A549 treated with Mapracorat at 1 μM for 4 hours (cell line): ENCODE data around the gene CDH8. TPM values are rescaled to one million over a fixed set of nuclear protein-coding genes. Genes with fewer than 3 reads are reported as not detected.

Experiments
- total RNA-seq: library from RNA; stranded (reverse); fragments of 200-300 nt; extraction: Qiagen RNA extraction; gene quantifications from 5 replicates; pipeline ENCODE4 v1.2.3, GENCODE V29; 2022

Gene CDH8, protein sequence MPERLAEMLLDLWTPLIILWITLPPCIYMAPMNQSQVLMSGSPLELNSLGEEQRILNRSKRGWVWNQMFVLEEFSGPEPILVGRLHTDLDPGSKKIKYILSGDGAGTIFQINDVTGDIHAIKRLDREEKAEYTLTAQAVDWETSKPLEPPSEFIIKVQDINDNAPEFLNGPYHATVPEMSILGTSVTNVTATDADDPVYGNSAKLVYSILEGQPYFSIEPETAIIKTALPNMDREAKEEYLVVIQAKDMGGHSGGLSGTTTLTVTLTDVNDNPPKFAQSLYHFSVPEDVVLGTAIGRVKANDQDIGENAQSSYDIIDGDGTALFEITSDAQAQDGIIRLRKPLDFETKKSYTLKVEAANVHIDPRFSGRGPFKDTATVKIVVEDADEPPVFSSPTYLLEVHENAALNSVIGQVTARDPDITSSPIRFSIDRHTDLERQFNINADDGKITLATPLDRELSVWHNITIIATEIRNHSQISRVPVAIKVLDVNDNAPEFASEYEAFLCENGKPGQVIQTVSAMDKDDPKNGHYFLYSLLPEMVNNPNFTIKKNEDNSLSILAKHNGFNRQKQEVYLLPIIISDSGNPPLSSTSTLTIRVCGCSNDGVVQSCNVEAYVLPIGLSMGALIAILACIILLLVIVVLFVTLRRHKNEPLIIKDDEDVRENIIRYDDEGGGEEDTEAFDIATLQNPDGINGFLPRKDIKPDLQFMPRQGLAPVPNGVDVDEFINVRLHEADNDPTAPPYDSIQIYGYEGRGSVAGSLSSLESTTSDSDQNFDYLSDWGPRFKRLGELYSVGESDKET
- total RNA-seq = 0.13 to 0.70 TPM (median 0.45 TPM) in 5 replicates

DNA sequence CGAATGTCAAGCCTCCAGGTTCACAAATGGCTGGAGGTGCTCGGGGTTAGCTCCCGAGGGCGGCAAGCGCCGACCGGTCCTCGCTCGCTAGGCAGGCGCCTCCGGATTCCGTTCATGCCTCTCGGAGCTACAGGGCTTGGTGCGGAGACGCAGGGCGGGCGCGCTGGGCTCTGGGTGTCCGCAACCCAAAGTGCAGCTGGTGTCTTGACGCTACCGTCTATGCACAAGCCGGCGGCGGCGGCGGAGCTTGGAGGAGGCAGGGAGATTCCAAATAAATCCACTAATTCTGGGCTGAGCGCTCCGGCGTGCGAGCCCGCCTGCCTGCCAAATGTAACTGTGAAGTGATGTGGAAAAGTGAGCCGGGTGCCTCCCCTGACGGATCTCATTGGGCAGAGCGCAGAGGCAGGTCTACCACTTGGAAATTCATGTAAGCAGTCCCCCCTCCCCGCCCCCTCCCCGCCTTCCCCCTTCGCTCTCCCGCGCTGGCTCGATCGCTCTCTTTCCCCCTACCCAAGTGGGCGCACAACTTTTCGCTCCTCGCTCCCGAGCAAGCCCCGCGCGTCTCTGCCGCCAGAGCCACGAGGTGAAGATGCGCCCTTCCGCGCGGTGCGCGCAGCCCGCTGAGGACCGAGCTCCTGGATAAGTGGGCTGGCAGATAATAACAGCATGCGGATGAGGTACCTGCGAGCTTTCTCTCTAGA, at the start of gene CDH8:
Gene CDH8, minus strand, starts transcription at position 338 of the 701 bp plus-strand sequence. CDS start 15,035 bp downstream, outside the sequence.

